Measurements from ENCODE around the gene DOCK1.
"Not testable (repeated sequence)": the region's sequence is repeated elsewhere in the genome, so short reads cannot be mapped to it uniquely, and the experiment has no call there.

The DOCK1 gene

DNA sequence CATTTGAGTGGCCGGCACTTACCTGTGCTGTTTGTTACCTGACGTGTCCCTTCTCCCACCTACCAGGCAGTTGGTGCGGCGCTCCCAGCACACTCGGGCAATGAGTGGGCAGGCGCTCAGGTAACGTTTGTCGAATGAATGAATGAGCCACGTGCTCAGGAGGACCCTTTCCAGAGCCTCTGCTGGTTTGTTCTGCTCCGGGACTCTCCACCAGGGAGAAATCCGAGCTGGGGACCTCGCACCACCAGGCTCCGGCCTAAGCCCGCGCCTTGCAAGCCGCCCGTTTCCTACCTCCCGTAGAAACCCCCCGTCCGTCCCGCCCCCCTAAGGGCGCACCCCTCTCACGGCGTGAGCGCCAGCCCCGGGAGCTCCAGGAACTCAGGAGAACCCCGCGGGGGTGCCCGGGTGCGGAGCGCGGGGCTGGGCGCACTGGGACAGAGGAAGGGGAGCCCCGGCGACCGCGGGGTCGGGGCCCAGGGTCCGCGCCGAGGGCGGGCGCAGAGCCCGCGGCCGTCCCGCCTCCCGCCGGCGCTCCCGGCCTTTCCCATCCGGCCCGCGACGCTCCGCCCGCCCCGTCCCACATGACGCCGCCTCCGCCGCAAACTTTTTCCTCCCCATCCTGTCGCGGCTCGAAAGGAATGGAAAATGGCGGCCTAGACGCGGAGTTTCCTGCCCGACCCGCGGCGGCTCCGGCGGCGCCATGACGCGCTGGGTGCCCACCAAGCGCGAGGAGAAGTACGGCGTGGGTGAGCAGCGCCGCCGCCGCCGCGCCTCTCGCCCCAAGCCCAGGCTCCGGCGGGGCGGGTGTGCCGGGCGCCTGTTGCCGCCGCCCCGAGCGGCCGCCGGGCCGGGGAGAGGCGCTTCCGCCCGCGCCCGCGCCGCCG is at the start of gene DOCK1:
Gene DOCK1 (plus strand): TSS at position 611 of the 884 bp plus-strand sequence. CDS start 90 bp downstream, at position 701.
- peak; percentile 67 for DNase-seq

- no peak for DNase-seq
These were observed 47.9 kb upstream of the DOCK1 start for GRCh38 chr10:126857178-126857806.

- no peak for DNase-seq
These were observed 37.5 kb upstream of the DOCK1 start for GRCh38 chr10:126867567-126868365.

DNA sequence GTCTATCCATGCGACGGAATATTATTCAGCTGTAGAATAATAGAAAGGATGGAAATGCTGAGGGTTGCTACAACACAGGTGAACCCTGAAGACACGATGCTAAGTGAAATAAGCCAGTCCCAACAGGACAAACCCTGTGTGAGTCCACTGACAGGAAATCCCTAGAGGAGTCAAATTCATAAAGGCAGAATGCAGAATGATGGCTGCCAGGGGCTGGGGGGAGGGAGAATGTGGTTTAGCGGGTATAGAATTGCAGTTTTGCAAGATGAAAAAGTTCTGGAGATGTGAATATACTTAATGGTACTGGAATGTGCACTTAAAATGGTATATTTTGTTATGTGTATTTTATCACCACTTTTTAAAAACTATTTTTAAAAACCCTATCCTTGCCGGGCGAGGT is 36.9 kb upstream of the DOCK1 start:
- no peak for DNase-seq

GRCh38 chr10:126872135-126872534 is 33.1 kb upstream of the DOCK1 start:
- DNase-seq = no peak

- DNase-seq = no peak
These were observed 32.5 kb upstream of the DOCK1 start for GRCh38 chr10:126872768-126873167.

DNA sequence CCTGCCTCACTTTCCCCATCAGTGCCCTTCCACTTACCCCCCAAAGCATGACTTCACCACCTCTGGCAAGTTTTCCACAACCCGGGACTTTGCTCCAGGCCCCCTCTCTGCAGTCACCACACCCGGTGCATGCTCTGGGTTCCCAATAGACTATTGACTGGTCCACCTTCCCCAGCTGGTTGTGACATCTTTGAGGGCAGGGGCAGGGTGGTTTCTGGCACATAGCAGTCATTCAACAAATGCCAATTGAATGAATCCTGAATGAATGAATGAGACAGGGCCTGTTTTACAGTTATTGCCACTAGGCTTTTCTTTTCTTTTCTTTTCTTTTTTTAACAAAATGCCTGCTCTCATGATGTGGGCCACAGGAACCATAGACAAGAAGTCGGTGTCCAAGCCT is 28.8 kb upstream of the DOCK1 start:
- no peak for DNase-seq

DNA sequence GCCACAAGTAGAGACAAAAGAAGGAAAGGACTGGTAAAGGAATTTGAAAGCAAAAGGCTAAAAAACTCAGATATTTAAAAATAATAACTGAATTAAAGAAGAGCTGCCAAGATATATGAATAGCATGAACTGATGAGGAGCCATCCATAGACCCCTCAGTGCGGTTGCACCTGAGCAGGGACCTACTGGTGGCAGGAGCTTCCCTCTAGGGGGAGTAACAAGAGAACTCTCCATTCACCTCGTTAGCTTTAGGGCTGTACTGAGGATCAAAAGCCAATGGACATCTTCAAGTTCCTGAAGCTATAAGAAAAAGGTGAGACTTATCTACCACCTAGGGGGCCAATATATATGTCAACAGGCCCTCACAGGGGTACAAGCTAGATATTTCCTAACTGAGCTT is 27.8 kb upstream of the DOCK1 start:
- DNase-seq = no peak

DNA sequence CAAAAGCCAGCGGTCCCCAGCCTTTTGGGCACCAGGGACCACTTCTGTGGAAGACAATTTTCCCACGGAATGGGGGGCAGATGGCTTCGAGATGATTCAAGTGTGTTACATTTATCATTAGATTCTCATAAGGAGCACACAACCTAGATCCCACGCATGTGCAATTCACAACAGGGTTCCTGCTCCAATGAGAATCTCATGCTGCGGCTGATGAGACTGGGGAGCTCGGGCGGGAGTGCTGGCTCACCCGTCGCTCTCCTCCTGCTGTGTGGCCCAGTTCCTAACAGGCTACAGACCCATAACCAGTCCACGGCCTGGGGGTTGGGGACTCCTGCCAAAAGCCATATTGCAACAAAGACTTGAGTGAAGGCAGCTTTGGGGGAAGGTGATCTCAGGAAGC is 26.6 kb upstream of the DOCK1 start:
- no peak for DNase-seq

DNA sequence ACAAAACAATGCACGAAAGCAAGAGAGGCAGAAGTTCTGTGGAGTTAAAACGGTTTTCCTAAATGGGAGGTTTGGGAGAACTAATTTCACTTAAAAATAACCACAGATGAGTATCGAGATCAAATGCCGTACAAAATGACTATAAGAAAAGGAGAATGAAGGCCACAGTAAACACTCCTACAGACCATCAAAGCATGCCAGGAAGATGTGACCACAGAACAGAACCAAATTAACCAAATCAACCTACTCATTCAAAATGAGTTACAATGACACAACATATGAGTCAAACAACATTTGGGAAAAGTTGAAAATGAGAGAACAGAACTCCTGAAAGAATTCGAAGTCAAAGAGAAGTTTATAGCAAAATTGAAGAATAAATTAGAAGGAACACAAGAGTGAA is 24.3 kb upstream of the DOCK1 start:
- DNase-seq = no peak

- DNase-seq = peak; percentile 27
These were observed 23.2 kb upstream of the DOCK1 start for GRCh38 chr10:126882055-126882454.

DNA sequence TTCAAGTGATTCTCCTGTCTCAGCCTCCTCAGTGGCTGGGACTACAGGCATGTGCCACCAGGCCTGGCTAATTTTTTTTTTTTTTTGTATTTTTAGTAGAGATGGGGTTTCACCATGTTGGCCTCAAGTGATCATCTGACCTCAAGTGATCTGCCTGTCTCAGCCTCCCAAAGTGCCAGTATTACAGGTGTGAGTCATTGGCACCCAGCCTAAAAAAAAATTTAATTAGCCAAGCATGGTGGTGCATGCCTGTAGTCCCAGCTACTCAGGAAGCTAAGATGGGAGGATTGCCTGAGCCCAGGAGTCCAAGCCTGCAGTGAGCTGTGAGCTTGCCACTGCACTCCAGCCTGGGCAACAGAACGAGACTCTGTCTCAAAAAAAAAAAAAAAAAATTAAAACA is 16.8 kb upstream of the DOCK1 start:
- DNase-seq = not testable (repeated sequence)

DNA sequence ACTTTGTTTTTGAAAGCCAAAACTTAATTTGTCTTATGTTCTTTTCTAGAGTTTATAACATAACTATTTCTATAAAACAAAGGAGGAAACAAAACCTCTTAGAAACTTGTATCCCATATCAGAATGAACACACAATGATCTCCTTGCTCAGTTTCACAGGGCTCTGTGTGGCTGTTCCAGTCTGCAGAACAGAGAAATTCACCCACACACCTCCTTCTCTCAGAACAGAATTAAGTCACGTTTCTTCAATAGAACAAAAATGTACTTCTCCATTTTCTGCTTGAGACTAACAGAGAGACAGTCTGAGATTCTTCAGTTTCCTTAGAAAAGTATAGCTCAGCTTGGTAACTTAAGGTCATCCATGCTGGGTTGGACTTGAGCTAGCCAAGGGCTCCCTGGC is 15.8 kb upstream of the DOCK1 start:
- DNase-seq = no peak

DNA sequence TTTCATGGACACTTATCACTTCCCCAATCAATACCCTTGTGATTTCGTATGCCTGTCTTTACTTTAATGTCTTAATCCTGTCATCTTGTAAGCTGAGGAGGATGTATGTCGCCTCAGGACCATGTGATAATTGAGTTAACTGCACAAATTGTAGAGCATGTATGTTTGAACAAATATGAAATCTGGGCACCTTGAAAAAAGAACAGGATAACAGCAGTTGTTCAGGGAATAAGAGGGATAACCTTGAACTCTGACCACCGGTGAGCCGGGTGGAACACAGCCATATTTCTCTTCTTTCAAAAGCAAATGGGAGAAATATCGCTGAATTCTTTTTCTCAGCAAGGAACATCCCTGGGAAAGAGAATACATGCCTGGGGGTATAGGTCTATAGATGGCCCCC is 14.4 kb upstream of the DOCK1 start:
- DNase-seq = not testable (repeated sequence)

- no peak for DNase-seq
These were observed 12.7 kb upstream of the DOCK1 start for GRCh38 chr10:126892226-126893175.

DNA sequence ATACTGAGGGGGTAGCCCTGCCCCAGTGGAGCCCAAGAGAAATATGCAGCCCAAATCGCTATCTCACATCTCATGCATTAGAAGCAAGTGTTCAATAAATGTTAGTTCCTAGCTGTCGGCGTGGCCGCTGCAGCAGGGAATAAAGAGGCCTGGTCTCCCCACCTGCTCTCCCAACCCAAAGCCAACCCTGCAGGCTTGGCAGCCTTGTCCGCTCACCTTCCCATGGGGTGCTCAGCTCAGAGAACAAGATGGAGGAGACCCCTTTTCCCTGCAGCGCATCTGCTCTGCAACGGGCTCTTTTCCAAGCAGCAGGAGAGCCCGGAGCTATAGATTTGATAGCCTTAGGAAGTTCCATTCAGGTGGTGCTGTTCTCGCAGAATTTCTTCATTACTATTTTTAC is 12.0 kb upstream of the DOCK1 start:
- DNase-seq = no peak

GRCh38 chr10:126893841-126894240 is 11.4 kb upstream of the DOCK1 start:
- DNase-seq = no peak

GRCh38 chr10:126895214-126895781 is 9.9 kb upstream of the DOCK1 start:
- DNase-seq = no peak

DNA sequence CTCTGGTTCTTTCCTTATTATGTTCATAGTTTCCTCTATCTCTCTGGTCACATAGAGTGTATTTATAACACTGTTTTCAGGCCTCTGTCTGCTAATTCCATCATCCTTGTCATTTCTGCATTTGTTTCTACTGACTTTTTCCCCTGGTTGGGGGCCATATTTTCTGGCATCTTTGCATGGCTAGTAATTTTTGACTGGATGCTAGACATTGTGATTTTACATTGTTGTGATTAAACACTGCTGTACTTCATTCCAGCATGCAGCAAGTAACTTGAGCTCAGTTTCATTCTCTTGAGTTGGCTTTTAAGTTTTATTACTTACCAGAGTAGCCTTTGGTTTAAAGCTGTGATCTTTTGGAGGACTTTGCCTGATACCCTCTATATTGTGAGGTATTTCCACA is 6.8 kb upstream of the DOCK1 start:
- no peak for DNase-seq

- DNase-seq = not testable (repeated sequence)
These were observed 5.7 kb upstream of the DOCK1 start for GRCh38 chr10:126899529-126899928.

GRCh38 chr10:126902157-126902556 is 3.1 kb upstream of the DOCK1 start:
- DNase-seq = no peak

All from NCI-H146 (cell line).